ENCODE results near the gene PGM1.

Gene PGM1

GRCh38 chr1:63633281-63633680 lies 40.1 kb downstream of the PGM1 start:
- DNase-seq (ENCODE audit: low read depth) = no peak

GRCh38 chr1:63634471-63634870 lies 41.3 kb downstream of the PGM1 start:
- no peak for DNase-seq (ENCODE audit: low read depth)

DNA sequence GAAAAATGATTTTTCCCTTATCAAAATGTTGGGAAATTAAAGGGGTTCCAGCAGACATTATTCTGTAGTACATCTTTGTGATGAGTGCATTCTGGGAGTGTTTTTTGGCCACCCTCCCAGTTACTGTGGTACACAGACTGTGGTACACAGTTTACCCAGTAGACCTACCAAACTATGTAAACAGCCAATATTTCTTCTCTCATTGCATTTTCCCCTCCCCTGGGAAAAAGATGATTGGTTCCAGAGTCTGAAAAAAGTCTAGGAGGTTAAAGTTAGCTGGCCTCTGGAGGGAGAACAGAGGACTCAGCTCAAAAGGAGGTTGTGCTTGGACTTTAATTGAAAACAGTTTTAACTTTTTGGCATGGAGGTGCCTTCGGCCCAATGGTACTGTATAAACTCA lies 42.5 kb downstream of the PGM1 start:
- DNase-seq (ENCODE audit: low read depth) = no peak

GRCh38 chr1:63636192-63637105 lies 43.2 kb downstream of the PGM1 start:
- DNase-seq (ENCODE audit: low read depth) = no peak

DNA sequence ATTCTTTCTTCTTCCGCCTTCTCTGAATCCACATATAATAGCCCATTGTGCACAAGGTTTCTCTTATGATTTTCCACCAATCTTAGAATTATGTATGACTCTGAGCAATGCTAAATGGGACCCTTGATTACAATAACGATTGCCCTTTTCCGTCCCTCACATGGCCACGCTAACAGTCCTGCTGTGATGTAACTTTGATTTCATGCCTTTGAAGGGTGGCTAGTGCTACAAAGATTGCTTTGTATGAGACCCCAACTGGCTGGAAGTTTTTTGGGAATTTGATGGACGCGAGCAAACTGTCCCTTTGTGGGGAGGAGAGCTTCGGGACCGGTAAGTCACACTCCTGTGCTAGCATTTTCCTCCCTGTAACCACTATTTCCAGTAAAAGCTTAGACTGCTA lies 45.3 kb downstream of the PGM1 start:
- DNase-seq (ENCODE audit: low read depth) = no peak

DNA sequence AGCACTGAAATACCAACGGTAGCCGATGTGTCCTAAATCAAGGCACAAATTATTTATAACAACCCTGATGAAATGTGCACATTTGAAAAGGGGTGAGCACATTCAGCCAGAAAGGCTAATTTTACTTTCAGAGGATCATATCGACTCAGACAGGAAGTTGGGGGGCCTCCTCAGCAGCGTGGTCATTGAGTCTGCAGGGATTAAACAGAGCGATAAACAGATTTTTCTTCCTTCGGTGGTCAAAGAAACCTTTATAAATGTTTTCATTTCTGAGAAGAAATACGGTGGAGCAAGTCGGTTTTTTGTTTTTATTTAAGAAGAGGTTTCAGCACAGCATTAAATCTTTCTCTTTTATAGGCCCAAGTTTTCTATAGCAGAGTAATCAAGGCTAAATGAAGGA lies 45.7 kb downstream of the PGM1 start:
- no peak for DNase-seq (ENCODE audit: low read depth)

- no peak for DNase-seq (ENCODE audit: low read depth)
Measured at GRCh38 chr1:63640633-63641567, 47.7 kb downstream of the PGM1 start.

DNA sequence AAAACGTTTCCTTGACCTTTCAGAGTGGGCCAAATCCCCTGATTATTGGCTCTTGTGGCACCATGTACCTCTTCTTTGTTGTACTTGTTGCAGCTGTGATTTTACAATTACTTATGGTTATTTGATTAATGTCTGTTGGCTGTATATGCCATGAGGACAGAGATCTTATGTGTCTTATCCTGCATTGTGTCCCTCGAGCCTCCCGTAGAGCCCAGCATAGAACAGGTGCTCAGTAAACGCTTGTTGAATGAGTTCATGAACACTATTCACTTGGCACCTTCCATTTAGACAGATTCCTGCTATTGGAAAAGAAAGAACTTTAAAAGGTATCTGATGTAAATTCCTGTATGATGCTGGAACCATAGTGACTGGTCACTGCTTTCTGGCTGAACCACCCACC lies 48.4 kb downstream of the PGM1 start:
- DNase-seq (ENCODE audit: low read depth) = no peak

DNA sequence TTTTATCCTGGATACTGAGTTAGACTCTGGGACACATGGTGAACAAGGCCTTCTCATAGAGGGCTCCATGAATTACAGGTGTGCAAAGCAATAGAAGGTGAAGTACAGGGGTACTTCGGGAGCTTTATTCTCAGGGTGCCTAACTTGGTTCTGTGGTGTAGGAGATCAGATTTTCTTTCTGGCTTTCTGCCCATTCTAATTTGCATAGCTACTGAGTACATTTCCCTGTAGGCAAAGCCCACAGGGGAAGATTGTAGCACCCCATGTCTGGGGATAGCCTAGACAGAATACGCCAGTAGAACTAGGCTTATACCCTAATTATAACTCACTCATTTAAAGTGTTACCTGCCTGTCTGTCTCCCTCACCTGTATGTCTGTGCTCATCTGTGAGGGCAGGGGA lies 49.7 kb downstream of the PGM1 start:
- DNase-seq (ENCODE audit: low read depth) = no peak

GRCh38 chr1:63643517-63643916 lies 50.3 kb downstream of the PGM1 start:
- DNase-seq (ENCODE audit: low read depth) = no peak

GRCh38 chr1:63643926-63644325 lies 50.7 kb downstream of the PGM1 start:
- no peak for DNase-seq (ENCODE audit: low read depth)

- DNase-seq (ENCODE audit: low read depth) = no peak
Measured at GRCh38 chr1:63645317-63645716, 52.1 kb downstream of the PGM1 start.

DNA sequence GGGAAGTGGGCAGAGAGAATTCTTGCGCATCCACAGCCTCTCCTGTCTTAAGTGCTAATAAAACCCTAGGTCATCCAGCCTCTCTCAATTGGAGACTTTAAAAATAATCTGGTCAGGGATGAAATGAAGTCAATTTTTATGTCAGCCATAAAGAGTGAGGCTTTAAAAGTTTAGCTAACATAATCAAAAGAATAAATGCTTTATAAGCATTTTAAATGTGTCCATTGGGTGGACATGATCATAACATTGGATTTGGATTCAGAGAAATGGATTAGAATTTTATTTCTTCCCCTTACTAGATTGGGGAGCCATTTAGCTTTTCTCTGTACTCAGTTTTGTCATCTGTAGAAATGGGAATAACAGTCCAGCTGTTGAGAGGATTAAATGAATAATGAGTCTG lies 55.5 kb downstream of the PGM1 start:
- no peak for DNase-seq (ENCODE audit: low read depth)

GRCh38 chr1:63651161-63651701 lies 58.0 kb downstream of the PGM1 start:
- no peak for DNase-seq (ENCODE audit: low read depth)

- no peak for DNase-seq (ENCODE audit: low read depth)
Measured at GRCh38 chr1:63653976-63654375, 60.8 kb downstream of the PGM1 start.

DNA sequence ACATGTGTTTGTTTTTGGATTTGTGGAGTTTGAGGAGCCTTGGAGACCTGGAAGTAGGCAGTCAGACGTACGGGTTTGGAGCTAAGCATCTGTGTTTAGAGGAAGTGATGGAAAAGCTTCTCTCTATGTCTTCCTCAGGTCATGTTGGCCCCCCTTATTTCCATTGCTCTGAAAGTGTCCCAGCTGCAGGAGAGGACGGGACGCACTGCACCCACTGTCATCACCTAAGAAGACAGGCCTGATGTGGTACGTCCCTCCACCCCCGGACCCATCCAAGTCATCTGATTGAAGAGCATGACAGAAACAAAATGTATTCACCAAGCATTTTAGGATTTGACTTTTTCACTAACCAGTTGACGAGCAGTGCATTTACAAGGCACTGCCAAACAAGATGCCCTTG lies 66.2 kb downstream of the PGM1 start:
- no peak for DNase-seq (ENCODE audit: low read depth)

DNA sequence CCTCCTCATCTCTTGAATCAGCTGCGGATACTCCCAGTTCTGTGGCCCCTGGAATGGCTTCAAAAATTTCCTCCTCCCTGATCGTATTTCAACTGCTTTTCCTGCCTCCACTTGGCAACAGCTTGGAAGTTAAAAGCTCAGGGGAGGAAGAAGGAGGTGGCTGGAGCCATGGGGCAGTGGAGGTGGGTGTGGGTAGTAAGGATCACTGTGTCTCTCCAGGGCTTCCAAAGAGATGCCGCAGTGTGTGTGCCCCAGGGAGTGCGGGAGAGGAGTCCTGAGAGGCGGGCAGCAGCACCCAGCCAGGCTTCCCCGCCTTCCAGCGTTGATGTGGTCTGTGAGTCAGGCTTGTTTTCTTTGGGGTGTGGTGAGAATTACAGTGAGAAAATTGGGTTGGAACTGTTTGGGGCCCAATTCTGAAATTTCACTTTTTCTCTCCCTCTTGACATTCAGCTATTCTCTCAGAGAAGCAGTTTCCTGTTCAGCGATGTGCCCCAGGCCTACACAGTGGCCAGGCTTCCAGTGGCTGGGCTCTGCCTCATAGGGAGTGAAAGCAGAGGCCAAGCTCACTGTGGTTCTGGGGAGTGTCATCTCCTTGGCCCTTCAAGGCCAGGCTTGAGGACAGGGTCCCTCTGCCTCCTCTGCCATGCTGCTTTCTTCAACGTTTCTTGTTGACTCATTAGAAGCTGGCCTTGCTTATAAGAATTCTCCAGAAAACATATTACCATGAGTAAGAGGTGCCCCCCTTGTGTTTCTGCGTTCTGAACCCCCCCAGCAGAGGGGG lies 69.0 kb downstream of the PGM1 start:
- DNase-seq (ENCODE audit: low read depth) = peak; percentile 89

GRCh38 chr1:63662841-63663240 lies 69.6 kb downstream of the PGM1 start:
- peak; percentile 83 for DNase-seq (ENCODE audit: low read depth)

- DNase-seq (ENCODE audit: low read depth) = peak; percentile 51
Measured at GRCh38 chr1:63663301-63663700, 70.1 kb downstream of the PGM1 start.

DNA sequence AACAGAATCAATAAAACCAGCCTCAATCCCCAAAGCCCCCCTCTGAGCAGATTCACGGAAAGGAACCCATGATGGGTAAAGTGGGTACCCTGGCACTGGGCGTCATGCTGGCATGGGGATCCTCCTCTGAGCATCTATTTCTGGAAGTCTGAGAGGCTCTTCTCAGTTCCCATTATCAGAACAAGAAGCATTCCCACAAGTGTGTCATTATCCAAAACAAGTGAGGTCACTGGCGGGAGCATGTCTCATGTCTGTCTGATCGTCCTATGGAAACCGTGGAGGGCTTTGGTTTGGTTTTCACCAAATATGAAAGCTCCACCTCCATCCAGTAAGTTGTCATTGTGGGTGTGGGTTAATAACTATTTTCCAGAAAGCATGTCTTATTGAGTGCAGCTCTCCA lies 70.7 kb downstream of the PGM1 start:
- DNase-seq (ENCODE audit: low read depth) = no peak

DNA sequence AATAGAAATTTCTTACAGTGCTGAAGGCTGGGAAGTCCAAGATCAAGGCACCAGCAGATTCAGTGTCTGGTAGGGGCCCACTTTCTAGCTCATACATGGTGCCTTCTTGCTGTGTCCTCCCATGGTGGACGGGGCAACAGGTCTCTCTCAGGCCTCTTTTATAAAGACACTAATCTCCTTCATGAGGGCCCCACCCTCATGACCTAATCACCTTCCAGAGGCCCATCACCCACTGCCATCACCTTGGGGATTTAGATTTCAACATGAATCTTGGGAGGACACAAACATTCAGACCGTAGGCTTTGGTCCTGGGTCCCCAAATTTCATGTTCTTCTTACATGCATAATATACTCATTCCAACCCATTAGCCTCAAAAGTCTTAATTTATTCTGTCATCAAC lies 71.5 kb downstream of the PGM1 start:
- no peak for DNase-seq (ENCODE audit: low read depth)

GRCh38 chr1:63665410-63665809 lies 72.2 kb downstream of the PGM1 start:
- DNase-seq (ENCODE audit: low read depth) = no peak

All from HS-27A (cell line).